Measurements from ENCODE around the gene CHPF2. TPM values are rescaled to one million over a fixed set of nuclear protein-coding genes. Genes with fewer than 3 reads are reported as not detected.

The CHPF2 gene
- total RNA-seq, 4 donors from 2014 or later, result 21.5 to 28.6 (median 25.4) TPM

DNA sequence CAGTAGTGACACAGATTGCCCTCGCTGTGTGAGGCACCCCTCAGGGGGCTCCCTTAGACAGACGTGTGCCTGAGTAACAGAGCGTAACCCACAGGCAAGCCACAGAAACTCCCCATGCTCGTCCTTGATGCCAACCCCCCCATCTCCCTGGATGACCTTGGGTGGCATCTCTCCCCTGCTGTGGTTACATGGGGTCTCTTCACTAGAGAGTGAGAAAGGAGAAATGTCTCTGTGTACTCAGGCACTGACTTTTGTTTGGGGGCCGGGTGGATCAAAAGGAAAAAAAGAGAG lies 44.1 kb upstream of the CHPF2 start:
- peaks cover 10% of the 10 kb centered on the region for H3K27me3 ChIP-seq
- WGBS, result 49% methylated on average over 2 of the region's 5 CpGs
- TF ChIP-seq POLR2A (IDR thresholded peaks at IDR 0.05), result no peak
- TF ChIP-seq, protein P1, sequence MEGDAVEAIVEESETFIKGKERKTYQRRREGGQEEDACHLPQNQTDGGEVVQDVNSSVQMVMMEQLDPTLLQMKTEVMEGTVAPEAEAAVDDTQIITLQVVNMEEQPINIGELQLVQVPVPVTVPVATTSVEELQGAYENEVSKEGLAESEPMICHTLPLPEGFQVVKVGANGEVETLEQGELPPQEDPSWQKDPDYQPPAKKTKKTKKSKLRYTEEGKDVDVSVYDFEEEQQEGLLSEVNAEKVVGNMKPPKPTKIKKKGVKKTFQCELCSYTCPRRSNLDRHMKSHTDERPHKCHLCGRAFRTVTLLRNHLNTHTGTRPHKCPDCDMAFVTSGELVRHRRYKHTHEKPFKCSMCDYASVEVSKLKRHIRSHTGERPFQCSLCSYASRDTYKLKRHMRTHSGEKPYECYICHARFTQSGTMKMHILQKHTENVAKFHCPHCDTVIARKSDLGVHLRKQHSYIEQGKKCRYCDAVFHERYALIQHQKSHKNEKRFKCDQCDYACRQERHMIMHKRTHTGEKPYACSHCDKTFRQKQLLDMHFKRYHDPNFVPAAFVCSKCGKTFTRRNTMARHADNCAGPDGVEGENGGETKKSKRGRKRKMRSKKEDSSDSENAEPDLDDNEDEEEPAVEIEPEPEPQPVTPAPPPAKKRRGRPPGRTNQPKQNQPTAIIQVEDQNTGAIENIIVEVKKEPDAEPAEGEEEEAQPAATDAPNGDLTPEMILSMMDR (IDR thresholded peaks at IDR 0.05), result no peak
- TF ChIP-seq EP300 (IDR thresholded peaks at IDR 0.05), result no peak
- TF ChIP-seq POLR2AphosphoS5 (IDR thresholded peaks at IDR 0.05), result no peak
- no peak overlapping the region for H3K27ac ChIP-seq
- H3K9me3 ChIP-seq, result no peaks in the 10 kb centered on the region
- H3K4me3 ChIP-seq, result no peak overlapping the region
- no peaks in the 10 kb centered on the region for H3K36me3 ChIP-seq
- no peak for DNase-seq (ENCODE audit: low spot score in 2 of 2)
- H3K4me1 ChIP-seq, result no peaks in the 10 kb centered on the region

DNA sequence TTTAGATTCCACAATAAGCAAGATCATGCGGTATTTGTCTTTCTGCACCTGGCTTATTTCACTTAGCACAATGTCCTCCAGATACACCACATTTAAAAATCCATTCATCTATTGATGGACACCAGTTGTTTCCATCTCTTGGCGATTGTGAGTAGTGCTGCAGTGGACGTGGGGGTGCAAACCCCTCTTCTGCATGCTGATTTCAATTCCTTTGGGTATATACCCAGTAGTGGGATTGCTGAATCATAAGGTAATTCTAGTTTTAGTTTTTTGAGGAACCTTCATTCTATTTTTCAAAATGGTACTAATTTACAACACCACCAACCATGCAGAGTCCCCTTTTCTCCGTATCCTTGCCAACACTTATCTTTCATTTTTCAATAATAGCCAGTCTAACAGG lies 43.2 kb upstream of the CHPF2 start:
- 74% methylated on average over 4 of the region's 4 CpGs for WGBS
- Histone ChIP-seq H3K27ac (no peak overlapping the region), H3K4me3 (no peak overlapping the region), H3K27me3 (peaks cover 10% of the 10 kb centered on the region), H3K36me3 (no peaks in the 10 kb centered on the region), H3K9me3 (no peaks in the 10 kb centered on the region), H3K4me1 (no peaks in the 10 kb centered on the region)
- DNase-seq (ENCODE audit: low spot score in 2 of 2), result no peak
- TF ChIP-seq EP300 (IDR thresholded peaks at IDR 0.05) (no peak), POLR2AphosphoS5 (IDR thresholded peaks at IDR 0.05) (no peak), POLR2A (IDR thresholded peaks at IDR 0.05) (no peak)
- TF ChIP-seq, protein P1 (IDR thresholded peaks at IDR 0.05), result no peak

DNA sequence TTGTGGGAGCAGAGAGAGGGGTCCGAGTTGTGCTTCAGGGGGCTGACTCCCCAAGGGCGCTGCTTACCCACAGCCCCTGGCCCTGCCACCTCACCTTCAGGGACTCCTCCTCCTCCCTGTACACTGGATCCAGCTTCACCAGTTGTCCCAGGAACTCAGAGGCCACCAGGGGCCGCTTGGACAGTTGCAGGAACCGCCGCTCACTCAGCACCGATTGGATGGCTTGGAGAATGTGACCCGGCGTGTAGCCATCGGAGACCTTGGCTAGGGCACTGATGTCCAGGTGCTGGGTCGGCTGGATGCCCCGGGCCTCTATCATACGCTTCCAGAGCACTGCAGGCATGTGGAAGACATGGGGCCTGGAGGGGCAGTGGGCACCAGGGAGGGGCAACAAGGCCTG lies 40.7 kb upstream of the CHPF2 start:
- H3K36me3 ChIP-seq, result no peaks in the 10 kb centered on the region
- H3K27ac ChIP-seq, result no peak overlapping the region
- no peak overlapping the region for H3K4me3 ChIP-seq
- peaks cover 24% of the 10 kb centered on the region for H3K27me3 ChIP-seq
- H3K4me1 ChIP-seq, result no peaks in the 10 kb centered on the region
- 92% methylated on average over 4 of the region's 12 CpGs for WGBS
- TF ChIP-seq POLR2A (IDR thresholded peaks at IDR 0.05) (no peak), EP300 (IDR thresholded peaks at IDR 0.05) (no peak), POLR2AphosphoS5 (IDR thresholded peaks at IDR 0.05) (no peak)
- TF ChIP-seq, protein P1 (IDR thresholded peaks at IDR 0.05), result no peak
- no peak for DNase-seq (ENCODE audit: low spot score in 2 of 2)
- H3K9me3 ChIP-seq, result no peaks in the 10 kb centered on the region

DNA sequence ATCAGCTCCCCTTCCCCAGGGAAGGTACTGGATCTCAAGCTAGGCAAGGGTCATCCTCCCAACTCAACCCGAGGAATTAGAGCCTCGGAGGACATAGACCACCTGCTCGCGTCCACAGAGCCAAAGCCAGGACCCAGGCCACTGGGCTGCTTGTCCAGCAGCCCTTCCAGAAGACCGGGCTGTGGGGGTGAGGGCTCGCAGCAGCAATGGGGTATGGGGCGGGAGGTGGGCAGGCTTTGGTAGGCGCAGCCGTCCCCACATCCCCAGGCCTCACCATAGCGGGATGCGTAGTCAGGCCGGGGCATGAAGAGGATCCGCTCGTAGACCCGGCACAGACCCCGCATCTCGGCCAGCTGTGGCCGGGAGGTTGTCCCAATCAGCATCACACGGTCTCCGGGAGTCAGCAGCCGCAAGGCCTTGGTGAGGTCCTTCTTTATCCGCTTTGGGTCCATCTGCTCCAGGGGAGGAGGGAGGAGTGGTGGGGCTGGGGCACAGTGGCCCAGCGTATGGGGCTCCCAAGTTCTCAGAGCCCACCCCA lies 40.2 kb upstream of the CHPF2 start:
- no peak overlapping the region for H3K4me3 ChIP-seq
- H3K27ac ChIP-seq, result no peak overlapping the region
- no peak for DNase-seq (ENCODE audit: low spot score in 2 of 2)
- no peaks in the 10 kb centered on the region for H3K36me3 ChIP-seq
- no peaks in the 10 kb centered on the region for H3K9me3 ChIP-seq
- H3K4me1 ChIP-seq, result no peaks in the 10 kb centered on the region
- 100% methylated on average over 17 of the region's 23 CpGs for WGBS
- TF ChIP-seq POLR2AphosphoS5 (IDR thresholded peaks at IDR 0.05) (no peak), POLR2A (IDR thresholded peaks at IDR 0.05) (no peak), EP300 (IDR thresholded peaks at IDR 0.05) (no peak)
- TF ChIP-seq, protein P1 (IDR thresholded peaks at IDR 0.05), result no peak
- H3K27me3 ChIP-seq, result peaks cover 21% of the 10 kb centered on the region

DNA sequence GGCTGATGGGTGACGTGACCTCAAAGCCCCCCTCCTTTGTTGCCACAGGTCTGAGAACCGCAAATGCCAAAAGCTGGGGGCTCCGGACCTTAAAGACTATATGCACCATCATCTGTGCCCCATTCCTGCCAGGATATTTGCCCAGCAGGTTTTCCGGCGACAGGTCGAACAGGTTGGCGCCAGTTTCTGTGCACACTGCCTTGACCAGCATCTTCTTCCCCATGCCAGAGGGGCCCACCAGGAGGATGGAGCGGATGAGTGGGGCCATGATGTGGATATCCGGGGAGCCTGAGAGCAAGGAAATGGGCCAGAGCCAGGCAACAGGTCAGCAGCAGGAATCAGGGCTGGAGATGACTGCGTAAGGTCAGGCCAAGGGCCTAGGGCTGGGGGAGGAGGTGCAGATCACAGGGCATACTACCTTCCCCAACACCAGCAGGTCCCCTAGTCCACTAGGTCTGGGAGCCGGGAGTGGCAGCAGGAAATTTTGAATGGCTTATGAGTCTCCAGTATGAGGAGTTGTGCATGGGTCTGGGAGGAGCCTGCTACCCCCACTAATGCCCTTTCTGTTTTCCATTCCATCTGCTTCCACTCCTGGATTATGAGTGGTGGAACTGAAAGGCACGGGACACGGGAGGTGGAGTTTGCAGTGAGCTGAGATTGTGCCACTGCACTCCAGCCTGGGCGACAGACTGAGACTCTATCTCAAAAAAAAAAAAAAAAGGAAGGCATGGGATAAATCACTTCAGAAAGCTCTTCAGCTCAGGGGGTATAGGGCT lies 38.9 kb upstream of the CHPF2 start:
- Histone ChIP-seq H3K4me3 (no peak overlapping the region), H3K27ac (no peak overlapping the region), H3K4me1 (no peaks in the 10 kb centered on the region), H3K27me3 (peaks cover 15% of the 10 kb centered on the region), H3K36me3 (no peaks in the 10 kb centered on the region), H3K9me3 (no peaks in the 10 kb centered on the region)
- TF ChIP-seq POLR2A (IDR thresholded peaks at IDR 0.05) (no peak), EP300 (IDR thresholded peaks at IDR 0.05) (no peak), POLR2AphosphoS5 (IDR thresholded peaks at IDR 0.05) (no peak)
- TF ChIP-seq, protein P1 (IDR thresholded peaks at IDR 0.05), result no peak
- no peak for DNase-seq (ENCODE audit: low spot score in 2 of 2)
- WGBS, result 91% methylated on average over 12 of the region's 14 CpGs
